Measurements from ENCODE around the gene CERS6. TPM values are rescaled to one million over a fixed set of nuclear protein-coding genes. Genes with fewer than 3 reads are reported as not detected.
A peak's percentile ranks its signal among the peaks of the same experiment; 100 is the strongest.

The CERS6 gene
- total RNA-seq, 4 donors from 2014 or later: 46.6 to 67.7 (median 53.6) TPM

DNA sequence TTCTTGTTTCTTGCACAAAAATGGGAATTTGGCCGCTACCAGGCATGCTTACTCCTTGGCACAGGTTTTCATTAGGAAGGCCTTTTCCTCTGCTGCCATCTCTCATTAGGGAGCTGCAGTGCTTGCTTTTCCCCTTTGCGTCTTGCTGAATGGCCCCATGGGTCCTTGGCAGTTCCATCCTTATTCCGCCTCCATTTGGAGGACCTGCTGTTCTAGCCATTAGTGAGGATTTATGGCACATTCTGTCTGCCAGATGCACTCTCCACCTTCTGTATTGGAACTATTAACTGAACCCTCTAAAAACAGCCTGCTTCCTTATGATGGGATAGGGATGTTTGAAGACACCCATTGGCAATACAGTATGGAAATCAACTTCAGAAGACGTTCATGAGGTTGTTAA lies 242.9 kb downstream of the CERS6 start:
- Histone ChIP-seq H3K36me3 (peaks cover 0 to 17% (median 0%) of the 10 kb centered on the region in 4 donors), H3K4me1 (peaks cover 0 to 34% (median 27%) of the 10 kb centered on the region in 4 donors), H3K9me3 (no peaks in the 10 kb centered on the region), H3K4me3 (no peak overlapping the region), H3K27ac (replicated peaks in 1 of 4) (peak overlapping the region; percentile 32 to 59 (median 54)), H3K27me3 (no peaks in the 10 kb centered on the region)
- intact Hi-C loops (cut with DNase I): no loop called here
- 59% methylated on average over 4 of the region's 4 CpGs for WGBS
- no peak for DNase-seq (ENCODE audit: extremely low spot score)
- TF ChIP-seq POLR2AphosphoS5 (IDR thresholded peaks at IDR 0.05) (no peak), EP300 (IDR thresholded peaks at IDR 0.05) (no peak), POLR2A (IDR thresholded peaks at IDR 0.05; ENCODE audit: low read depth) (no peak)
- TF ChIP-seq, protein P1, sequence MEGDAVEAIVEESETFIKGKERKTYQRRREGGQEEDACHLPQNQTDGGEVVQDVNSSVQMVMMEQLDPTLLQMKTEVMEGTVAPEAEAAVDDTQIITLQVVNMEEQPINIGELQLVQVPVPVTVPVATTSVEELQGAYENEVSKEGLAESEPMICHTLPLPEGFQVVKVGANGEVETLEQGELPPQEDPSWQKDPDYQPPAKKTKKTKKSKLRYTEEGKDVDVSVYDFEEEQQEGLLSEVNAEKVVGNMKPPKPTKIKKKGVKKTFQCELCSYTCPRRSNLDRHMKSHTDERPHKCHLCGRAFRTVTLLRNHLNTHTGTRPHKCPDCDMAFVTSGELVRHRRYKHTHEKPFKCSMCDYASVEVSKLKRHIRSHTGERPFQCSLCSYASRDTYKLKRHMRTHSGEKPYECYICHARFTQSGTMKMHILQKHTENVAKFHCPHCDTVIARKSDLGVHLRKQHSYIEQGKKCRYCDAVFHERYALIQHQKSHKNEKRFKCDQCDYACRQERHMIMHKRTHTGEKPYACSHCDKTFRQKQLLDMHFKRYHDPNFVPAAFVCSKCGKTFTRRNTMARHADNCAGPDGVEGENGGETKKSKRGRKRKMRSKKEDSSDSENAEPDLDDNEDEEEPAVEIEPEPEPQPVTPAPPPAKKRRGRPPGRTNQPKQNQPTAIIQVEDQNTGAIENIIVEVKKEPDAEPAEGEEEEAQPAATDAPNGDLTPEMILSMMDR (IDR thresholded peaks at IDR 0.05): no peak

DNA sequence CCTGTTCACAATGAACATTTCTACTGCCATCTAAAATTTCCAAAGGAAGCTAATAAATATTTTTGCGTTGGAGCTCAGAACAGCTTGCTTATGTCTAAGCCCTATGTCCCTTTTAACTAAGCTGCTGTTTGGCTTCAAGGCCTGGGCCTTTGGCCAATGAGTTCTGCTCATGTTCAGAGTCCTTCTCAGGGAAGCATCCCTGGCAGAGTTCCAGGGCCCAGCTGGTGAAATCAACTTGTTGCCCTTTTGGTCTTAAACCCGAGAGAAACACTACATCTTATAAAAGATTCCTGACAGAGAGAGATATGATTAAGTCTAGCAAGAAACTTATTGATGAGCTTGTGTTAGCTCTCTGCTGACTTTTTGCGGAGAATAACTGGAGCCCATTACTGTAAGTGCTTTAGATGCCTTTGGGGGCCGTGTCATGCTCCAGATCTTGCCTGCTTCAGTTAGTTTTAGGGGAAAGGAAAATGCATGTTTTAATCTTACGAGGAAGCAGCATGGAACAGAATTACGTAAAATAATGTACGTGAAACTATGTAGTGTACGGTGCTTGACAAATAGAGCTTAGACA lies 243.9 kb downstream of the CERS6 start:
- Histone ChIP-seq H3K27ac (replicated peaks in 1 of 4) (peak overlapping the region; percentile 32 to 59 (median 56)), H3K27me3 (no peaks in the 10 kb centered on the region), H3K36me3 (peaks cover 0 to 16% (median 0%) of the 10 kb centered on the region in 4 donors), H3K9me3 (no peaks in the 10 kb centered on the region), H3K4me3 (no peak overlapping the region), H3K4me1 (peaks cover 0 to 34% (median 27%) of the 10 kb centered on the region in 4 donors)
- intact Hi-C loops (cut with DNase I): loop anchor here (10.0 kb wide), 1 partner anchor 245 kb away; the partner anchor contains the start of gene CERS6
- 59% methylated on average over 8 of the region's 8 CpGs for WGBS
- TF ChIP-seq POLR2A (IDR thresholded peaks at IDR 0.05; ENCODE audit: low read depth): no peak
- TF ChIP-seq, protein P1 (IDR thresholded peaks at IDR 0.05): no peak
- TF ChIP-seq POLR2AphosphoS5 (IDR thresholded peaks at IDR 0.05): peak; percentile 64 to 68
- no peak for TF ChIP-seq EP300 (IDR thresholded peaks at IDR 0.05)
- DNase-seq (ENCODE audit: extremely low spot score): peak; percentile 94

DNA sequence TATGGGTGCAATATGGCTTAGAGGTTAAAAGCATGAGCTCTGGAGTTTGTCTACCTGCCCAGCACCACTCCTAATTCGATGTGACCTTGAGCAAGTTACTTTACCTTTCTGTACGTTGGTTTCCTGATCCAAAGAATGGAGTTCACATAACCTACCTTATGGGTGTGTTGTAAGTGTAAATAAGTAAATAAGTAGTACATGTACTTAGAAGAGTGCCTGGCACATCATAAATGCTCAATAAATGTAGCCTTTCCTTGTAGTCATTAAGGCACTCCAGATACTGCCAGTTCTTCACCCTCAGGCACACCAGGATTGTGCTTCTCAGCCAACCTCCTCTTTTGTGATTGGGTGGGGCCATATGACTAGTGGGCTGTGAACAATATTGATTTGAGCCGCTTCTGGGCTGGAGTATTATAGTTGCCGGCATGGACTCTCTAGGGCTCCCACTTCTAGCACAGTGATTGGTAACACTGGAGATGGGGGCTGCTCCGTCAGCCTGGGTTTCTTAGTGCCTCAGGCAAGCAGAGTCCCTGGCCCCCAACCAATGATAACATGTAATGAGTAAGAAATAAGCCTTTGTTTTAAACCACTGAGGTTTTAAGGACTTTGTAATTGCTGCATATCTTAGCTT lies 244.7 kb downstream of the CERS6 start:
- H3K4me3 ChIP-seq: no peak overlapping the region
- 89% methylated on average over 4 of the region's 5 CpGs for WGBS
- H3K9me3 ChIP-seq: no peaks in the 10 kb centered on the region
- intact Hi-C loops (cut with DNase I): loop anchor here (10.0 kb wide), 1 partner anchor 246 kb away; the partner anchor contains the start of gene CERS6
- H3K27me3 ChIP-seq: no peaks in the 10 kb centered on the region
- TF ChIP-seq EP300 (IDR thresholded peaks at IDR 0.05) (no peak), POLR2AphosphoS5 (IDR thresholded peaks at IDR 0.05) (no peak), POLR2A (IDR thresholded peaks at IDR 0.05; ENCODE audit: low read depth) (no peak)
- TF ChIP-seq, protein P1 (IDR thresholded peaks at IDR 0.05): no peak
- peaks cover 0 to 8% (median 0%) of the 10 kb centered on the region in 4 donors for H3K36me3 ChIP-seq
- H3K27ac ChIP-seq (replicated peaks in 1 of 4): peak overlapping the region; percentile 32 to 59 (median 56)
- DNase-seq (ENCODE audit: extremely low spot score): no peak
- peaks cover 0 to 42% (median 29%) of the 10 kb centered on the region in 4 donors for H3K4me1 ChIP-seq

DNA sequence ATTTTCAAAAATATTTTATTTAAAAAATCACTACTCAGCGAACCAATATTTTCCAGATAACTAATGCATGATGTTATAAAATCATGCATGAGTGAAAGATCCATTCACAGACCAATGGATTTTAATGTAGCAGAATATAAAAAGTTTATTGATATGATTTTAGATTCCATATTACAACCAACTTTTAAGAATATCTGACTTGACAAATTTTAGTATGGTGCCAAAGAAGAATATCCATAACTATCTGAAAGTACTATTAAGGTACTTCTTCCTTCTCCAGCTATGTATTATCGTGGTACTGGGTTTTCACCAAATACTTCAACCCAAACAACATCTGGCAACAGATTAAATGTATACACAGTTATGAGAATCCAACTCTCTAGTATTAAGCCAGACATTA lies 246.5 kb downstream of the CERS6 start:
- no peaks in the 10 kb centered on the region for H3K9me3 ChIP-seq
- DNase-seq (ENCODE audit: extremely low spot score): no peak
- H3K27me3 ChIP-seq: no peaks in the 10 kb centered on the region
- peaks cover 0 to 58% (median 37%) of the 10 kb centered on the region in 4 donors for H3K4me1 ChIP-seq
- TF ChIP-seq POLR2A (IDR thresholded peaks at IDR 0.05; ENCODE audit: low read depth) (no peak), POLR2AphosphoS5 (IDR thresholded peaks at IDR 0.05) (no peak), EP300 (IDR thresholded peaks at IDR 0.05) (no peak)
- TF ChIP-seq, protein P1 (IDR thresholded peaks at IDR 0.05): no peak
- H3K4me3 ChIP-seq: no peak overlapping the region
- no peak overlapping the region for H3K27ac ChIP-seq (replicated peaks in 1 of 4)
- intact Hi-C loops (cut with DNase I): loop anchor here (2.0 to 10.0 kb wide), 2 partner anchors 248 to 356 kb away; partner anchors contain the start of gene CERS6
- H3K36me3 ChIP-seq: no peaks in the 10 kb centered on the region
- WGBS: 97% methylated on average over 2 of the region's 2 CpGs

Measured in esophagus muscularis mucosa (tissue), 4 donors.